Measurements from ENCODE around the gene CASP12.

Gene CASP12

GRCh38 chr11:104891135-104891534, 7.1 kb downstream of the CASP12 start:
- DNase-seq = no peak

- DNase-seq = no peak
Measured at GRCh38 chr11:104883342-104883741, 14.9 kb downstream of the CASP12 start.

GRCh38 chr11:104881117-104881794, 17.0 kb downstream of the CASP12 start:
- DNase-seq = no peak

- no peak for DNase-seq
Measured at GRCh38 chr11:104879514-104880190, 18.6 kb downstream of the CASP12 start.

- DNase-seq = no peak
Measured at GRCh38 chr11:104876861-104877431, 21.3 kb downstream of the CASP12 start.

GRCh38 chr11:104876324-104876723, 21.9 kb downstream of the CASP12 start:
- no peak for DNase-seq

GRCh38 chr11:104873252-104873651, 25.0 kb downstream of the CASP12 start:
- DNase-seq = no peak

GRCh38 chr11:104872393-104872792, 25.9 kb downstream of the CASP12 start:
- no peak for DNase-seq

- no peak for DNase-seq
Measured at GRCh38 chr11:104870910-104871309, 27.4 kb downstream of the CASP12 start.

- no peak for DNase-seq
Measured at GRCh38 chr11:104866815-104867214, 31.4 kb downstream of the CASP12 start.

GRCh38 chr11:104858882-104859775, 39.1 kb downstream of the CASP12 start:
- DNase-seq = no peak

GRCh38 chr11:104856607-104857006, 41.7 kb downstream of the CASP12 start:
- no peak for DNase-seq

- no peak for DNase-seq
Measured at GRCh38 chr11:104855965-104856364, 42.3 kb downstream of the CASP12 start.

GRCh38 chr11:104853276-104853675, 45.0 kb downstream of the CASP12 start:
- no peak for DNase-seq

GRCh38 chr11:104852811-104853210, 45.4 kb downstream of the CASP12 start:
- no peak for DNase-seq

- DNase-seq = no peak
Measured at GRCh38 chr11:104846216-104846615, 52.0 kb downstream of the CASP12 start.

GRCh38 chr11:104844451-104844850, 53.8 kb downstream of the CASP12 start:
- no peak for DNase-seq

GRCh38 chr11:104843150-104843836, 55.0 kb downstream of the CASP12 start:
- no peak for DNase-seq

GRCh38 chr11:104841973-104842525, 56.2 kb downstream of the CASP12 start:
- DNase-seq = no peak

- DNase-seq = no peak
Measured at GRCh38 chr11:104841185-104841584, 57.1 kb downstream of the CASP12 start.

GRCh38 chr11:104837969-104838639, 60.2 kb downstream of the CASP12 start:
- no peak for DNase-seq

- no peak for DNase-seq
Measured at GRCh38 chr11:104836691-104837090, 61.6 kb downstream of the CASP12 start.

Data from activated effector memory CD4-positive, alpha-beta T cell treated with Interleukin-2 at 50 U/mL for 16 hours (primary cell).